Activated CD4-positive, alpha-beta memory T cell treated with anti-CD3 and anti-CD28 coated beads for 36 hours (primary cell): Measurements from ENCODE around the gene BDNF. TPM values are rescaled to one million over a fixed set of nuclear protein-coding genes. Genes with fewer than 3 reads are reported as not detected.

Experiments
- CTCF ChIA-PET: fragments of 350-600 bp; sonication (Branson Sonifier 250); formaldehyde crosslinking; loops from one replicate; lab custom pipeline; 2021; ENCODE audit warnings: antibody characterized with exemption, inconsistent platforms; lab: Charles Lee
- POLR2A ChIA-PET: fragments of 350-600 bp; sonication (Branson Sonifier 250); formaldehyde crosslinking; loops from one replicate; lab custom pipeline; 2021; ENCODE audit warnings: antibody characterized with exemption; lab: Charles Lee
- DNase-seq: peaks from one replicate; pipeline ENCODE4 v3.0.0-alpha.2; 2020
- H3K27ac Mint-ChIP-seq: one replicate; pipeline ENCODE4 v1.8.0; 2021; ENCODE audit warnings: mixed read lengths
- H3K27me3 Mint-ChIP-seq: one replicate; pipeline ENCODE4 v1.8.0; 2021; ENCODE audit warnings: mixed read lengths
- H3K36me3 Mint-ChIP-seq: one replicate; pipeline ENCODE4 v1.8.0; 2021; ENCODE audit warnings: mixed read lengths
- H3K4me1 Mint-ChIP-seq: one replicate; pipeline ENCODE4 v1.8.0; 2021; ENCODE audit warnings: low read depth, mixed read lengths
- H3K4me3 Mint-ChIP-seq: one replicate; pipeline ENCODE4 v1.8.0; 2021; ENCODE audit warnings: mild to moderate bottlenecking, mixed read lengths
- H3K9me3 Mint-ChIP-seq: one replicate; pipeline ENCODE4 v1.8.0; 2021; ENCODE audit warnings: mixed read lengths
- intact Hi-C: fragments of 100-400 bp; cut with micrococcal nuclease; formaldehyde crosslinking; loops from one replicate; pipeline ENCODE4 v1.15.1; 2023
- total RNA-seq, 2 experiments: library from RNA; stranded (reverse); gene quantifications; one replicate each; pipeline ENCODE4 v1.2.3, GENCODE V29; 2021

BDNF gene
- total RNA-seq, 2 experiments from 2014 or later, result not detected

GRCh38 chr11:27619039-27619574, 81.1 kb downstream of the BDNF start:
- no peak for DNase-seq
- Mint-ChIP-seq H3K4me3 (no peak overlapping the region), H3K9me3 (no peaks in the 10 kb centered on the region), H3K4me1 (no peaks in the 10 kb centered on the region), H3K36me3 (no peaks in the 10 kb centered on the region), H3K27ac (no peak overlapping the region), H3K27me3 (no peaks in the 10 kb centered on the region)
- CTCF ChIA-PET, result no interaction called here
- POLR2A ChIA-PET, result no interaction called here
- intact Hi-C loops, result no loop called here

GRCh38 chr11:27618281-27618915, 81.9 kb downstream of the BDNF start:
- intact Hi-C loops, result no loop called here
- H3K4me1 Mint-ChIP-seq, result no peaks in the 10 kb centered on the region
- H3K27ac Mint-ChIP-seq, result no peak overlapping the region
- H3K9me3 Mint-ChIP-seq, result no peaks in the 10 kb centered on the region
- no peak for DNase-seq
- ChIA-PET CTCF (no interaction called here), POLR2A (no interaction called here)
- no peaks in the 10 kb centered on the region for H3K27me3 Mint-ChIP-seq
- no peak overlapping the region for H3K4me3 Mint-ChIP-seq
- peaks cover 2% of the 10 kb centered on the region for H3K36me3 Mint-ChIP-seq

DNA sequence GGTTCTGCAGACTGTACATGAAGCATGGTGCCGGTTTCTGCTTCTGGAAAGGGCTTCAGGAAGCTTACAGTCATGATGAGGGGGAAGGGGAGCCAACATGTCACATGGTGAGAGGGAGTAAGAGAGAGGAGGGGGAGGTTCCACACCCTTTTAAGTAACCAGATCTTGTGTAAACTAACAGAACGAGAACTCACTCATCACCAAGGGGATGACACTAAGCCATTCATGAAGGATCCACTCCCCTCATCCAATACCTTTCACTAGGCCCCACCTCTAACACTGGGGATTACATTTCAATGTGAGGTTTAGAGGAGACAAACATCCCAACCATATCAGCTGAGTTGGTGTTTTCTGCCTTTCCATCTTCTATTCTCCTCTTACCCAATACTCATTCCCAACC, 83.5 kb downstream of the BDNF start:
- intact Hi-C loops, result no loop called here
- Mint-ChIP-seq H3K9me3 (no peaks in the 10 kb centered on the region), H3K27ac (no peak overlapping the region), H3K27me3 (no peaks in the 10 kb centered on the region), H3K36me3 (peaks cover 2% of the 10 kb centered on the region), H3K4me3 (no peak overlapping the region), H3K4me1 (no peaks in the 10 kb centered on the region)
- no peak for DNase-seq
- POLR2A ChIA-PET, result no interaction called here
- CTCF ChIA-PET, result no interaction called here

DNA sequence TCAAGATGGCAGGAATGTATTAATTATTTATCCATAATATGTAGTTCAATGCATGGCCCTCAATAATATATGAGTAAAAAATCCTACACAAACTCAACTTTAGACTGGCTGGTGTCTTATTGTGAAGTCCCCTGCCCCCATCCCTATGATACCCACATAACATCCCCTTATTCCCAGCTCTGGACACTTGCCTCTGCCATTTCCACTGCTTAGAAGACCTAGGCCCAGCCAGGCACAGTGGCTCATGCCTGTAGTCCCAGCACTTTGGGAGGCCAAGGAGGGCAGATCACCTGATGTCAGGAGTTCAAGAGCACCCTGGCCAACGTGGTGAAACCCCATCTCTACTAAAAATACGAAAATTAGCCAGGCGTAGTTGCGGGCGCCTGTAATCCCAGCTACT, 84.4 kb downstream of the BDNF start:
- DNase-seq, result no peak
- intact Hi-C loops, result no loop called here
- CTCF ChIA-PET, result no interaction called here
- Mint-ChIP-seq H3K36me3 (peaks cover 2% of the 10 kb centered on the region), H3K27me3 (no peaks in the 10 kb centered on the region), H3K4me1 (no peaks in the 10 kb centered on the region), H3K4me3 (no peak overlapping the region), H3K9me3 (no peaks in the 10 kb centered on the region), H3K27ac (no peak overlapping the region)
- POLR2A ChIA-PET, result no interaction called here

GRCh38 chr11:27614092-27614491, 86.2 kb downstream of the BDNF start:
- Mint-ChIP-seq H3K27me3 (no peaks in the 10 kb centered on the region), H3K9me3 (no peaks in the 10 kb centered on the region), H3K27ac (no peak overlapping the region), H3K36me3 (peaks cover 2% of the 10 kb centered on the region), H3K4me1 (no peaks in the 10 kb centered on the region), H3K4me3 (no peak overlapping the region)
- CTCF ChIA-PET, result no interaction called here
- no peak for DNase-seq
- POLR2A ChIA-PET, result no interaction called here
- intact Hi-C loops, result no loop called here

- no peaks in the 10 kb centered on the region for H3K4me1 Mint-ChIP-seq
- DNase-seq, result no peak
- no peaks in the 10 kb centered on the region for H3K9me3 Mint-ChIP-seq
- H3K27ac Mint-ChIP-seq, result no peak overlapping the region
- ChIA-PET POLR2A (no interaction called here), CTCF (no interaction called here)
- intact Hi-C loops, result no loop called here
- H3K27me3 Mint-ChIP-seq, result no peaks in the 10 kb centered on the region
- peaks cover 2% of the 10 kb centered on the region for H3K36me3 Mint-ChIP-seq
- no peak overlapping the region for H3K4me3 Mint-ChIP-seq
These were observed 87.0 kb downstream of the BDNF start for GRCh38 chr11:27612932-27613880.

DNA sequence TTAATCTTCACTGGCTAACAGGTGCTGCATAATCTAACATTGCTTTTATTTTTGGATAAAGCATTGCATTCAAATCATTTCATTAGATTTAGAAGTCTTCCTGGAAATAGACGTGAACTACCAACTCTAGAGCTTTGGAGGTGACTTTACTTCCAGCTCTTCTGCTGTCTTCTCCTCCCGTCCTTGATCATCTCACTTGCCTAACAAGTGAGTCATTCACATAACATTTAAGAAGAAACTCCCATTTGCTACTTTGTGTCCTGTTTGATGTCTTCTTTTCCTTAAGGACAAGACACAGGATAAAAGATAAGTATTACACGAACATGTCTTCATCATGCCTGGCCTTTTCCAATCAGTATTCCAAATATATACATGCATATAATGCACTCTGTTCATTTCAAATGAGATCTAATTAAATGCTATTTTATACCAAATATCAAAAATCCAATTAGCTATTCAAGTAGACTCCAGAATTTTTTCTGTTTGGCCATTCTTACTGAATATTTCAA, 88.3 kb downstream of the BDNF start:
- POLR2A ChIA-PET, result no interaction called here
- peaks cover 2% of the 10 kb centered on the region for H3K36me3 Mint-ChIP-seq
- no peak for DNase-seq
- CTCF ChIA-PET, result no interaction called here
- intact Hi-C loops, result no loop called here
- H3K4me3 Mint-ChIP-seq, result no peak overlapping the region
- no peaks in the 10 kb centered on the region for H3K27me3 Mint-ChIP-seq
- no peaks in the 10 kb centered on the region for H3K9me3 Mint-ChIP-seq
- H3K27ac Mint-ChIP-seq, result no peak overlapping the region
- H3K4me1 Mint-ChIP-seq, result no peaks in the 10 kb centered on the region

- ChIA-PET POLR2A (no interaction called here), CTCF (no interaction called here)
- Mint-ChIP-seq H3K36me3 (peaks cover 2% of the 10 kb centered on the region), H3K27me3 (no peaks in the 10 kb centered on the region), H3K9me3 (no peaks in the 10 kb centered on the region), H3K4me3 (no peak overlapping the region), H3K4me1 (no peaks in the 10 kb centered on the region), H3K27ac (no peak overlapping the region)
- no peak for DNase-seq
- intact Hi-C loops, result no loop called here
These were observed 88.9 kb downstream of the BDNF start for GRCh38 chr11:27611390-27611789.

DNA sequence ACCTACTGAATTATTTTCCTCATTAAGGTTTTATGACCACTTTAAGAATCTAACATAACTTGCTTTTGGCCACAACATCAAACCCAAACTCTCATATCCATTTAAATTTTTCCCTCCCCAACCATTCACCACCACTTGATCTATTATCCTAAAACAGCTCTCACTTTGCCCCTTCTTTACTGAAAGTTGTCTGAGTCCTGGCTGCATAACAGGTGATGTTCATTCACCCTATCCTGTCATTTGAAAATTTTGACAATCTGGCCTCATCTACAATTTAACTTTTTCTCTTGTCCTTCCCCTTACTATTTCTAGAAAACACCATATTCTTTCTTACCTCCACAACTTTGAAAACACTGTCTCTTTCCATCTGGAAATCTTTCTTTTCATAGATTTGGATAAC, 89.3 kb downstream of the BDNF start:
- no peaks in the 10 kb centered on the region for H3K27me3 Mint-ChIP-seq
- H3K36me3 Mint-ChIP-seq, result peaks cover 2% of the 10 kb centered on the region
- no peaks in the 10 kb centered on the region for H3K9me3 Mint-ChIP-seq
- intact Hi-C loops, result no loop called here
- H3K4me3 Mint-ChIP-seq, result no peak overlapping the region
- H3K27ac Mint-ChIP-seq, result no peak overlapping the region
- POLR2A ChIA-PET, result no interaction called here
- H3K4me1 Mint-ChIP-seq, result no peaks in the 10 kb centered on the region
- no peak for DNase-seq
- CTCF ChIA-PET, result no interaction called here

DNA sequence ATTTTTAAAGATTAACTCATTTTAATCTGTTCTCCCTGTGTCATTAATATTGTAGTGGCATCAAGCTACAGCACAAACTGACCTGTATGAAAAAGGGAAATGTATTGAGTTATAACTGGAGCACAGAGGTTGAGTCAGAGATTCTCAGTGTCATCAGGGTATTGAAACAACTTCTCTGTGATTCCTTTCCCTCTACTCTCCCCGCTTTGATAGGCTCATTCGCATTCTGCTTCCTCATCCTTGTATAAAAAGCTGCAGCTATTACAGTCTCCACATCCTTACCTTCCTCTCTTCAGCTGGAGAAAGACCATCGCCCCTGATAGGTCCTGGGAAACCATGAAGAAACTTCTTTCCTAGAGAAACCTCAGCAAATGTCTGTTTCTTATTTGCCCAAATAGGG, 90.0 kb downstream of the BDNF start:
- Mint-ChIP-seq H3K4me3 (no peak overlapping the region), H3K4me1 (no peaks in the 10 kb centered on the region), H3K27me3 (no peaks in the 10 kb centered on the region), H3K9me3 (no peaks in the 10 kb centered on the region), H3K27ac (no peak overlapping the region), H3K36me3 (peaks cover 2% of the 10 kb centered on the region)
- POLR2A ChIA-PET, result no interaction called here
- DNase-seq, result no peak
- CTCF ChIA-PET, result no interaction called here
- intact Hi-C loops, result no loop called here

DNA sequence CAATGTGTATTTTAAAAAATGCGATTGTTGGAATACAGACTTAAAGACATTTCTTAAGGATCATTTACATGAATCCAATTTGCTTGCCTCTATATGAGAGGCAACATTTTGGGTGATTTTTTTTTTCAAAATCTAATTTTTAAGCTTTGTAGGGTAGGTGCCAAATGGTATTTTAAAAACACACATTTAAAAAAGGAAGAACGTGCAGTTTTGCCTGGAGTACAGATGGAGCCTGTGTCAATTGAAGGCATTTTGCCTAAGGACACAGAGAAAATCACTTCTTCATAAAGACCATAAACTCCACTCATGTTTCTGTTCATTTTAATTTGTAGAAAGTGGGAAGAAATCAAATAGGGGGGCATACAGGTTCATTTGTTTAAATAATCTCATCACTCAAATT, 91.3 kb downstream of the BDNF start:
- H3K9me3 Mint-ChIP-seq, result no peaks in the 10 kb centered on the region
- no peak overlapping the region for H3K27ac Mint-ChIP-seq
- intact Hi-C loops, result no loop called here
- no peaks in the 10 kb centered on the region for H3K4me1 Mint-ChIP-seq
- peaks cover 2% of the 10 kb centered on the region for H3K36me3 Mint-ChIP-seq
- no peak for DNase-seq
- no peaks in the 10 kb centered on the region for H3K27me3 Mint-ChIP-seq
- ChIA-PET POLR2A (no interaction called here), CTCF (no interaction called here)
- H3K4me3 Mint-ChIP-seq, result no peak overlapping the region

DNA sequence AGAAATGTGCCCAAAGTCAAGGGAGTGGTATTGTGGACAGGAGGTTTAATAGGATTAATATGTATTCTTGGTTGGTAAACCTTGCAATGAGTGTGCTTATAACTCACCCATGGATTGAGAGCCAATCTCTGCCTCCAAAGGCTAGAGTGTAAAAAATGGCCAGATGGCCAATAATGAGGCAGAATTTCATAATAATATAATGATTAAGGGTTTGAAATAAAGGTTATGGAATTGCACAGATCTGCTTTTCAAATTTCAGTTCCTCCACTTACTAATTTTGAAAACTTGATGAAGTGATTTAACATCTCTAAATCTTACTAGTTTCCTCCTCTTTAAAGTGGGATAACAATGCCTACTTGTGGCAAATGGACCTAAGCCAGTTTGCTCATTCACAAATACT, 94.8 kb downstream of the BDNF start:
- no peak overlapping the region for H3K27ac Mint-ChIP-seq
- H3K36me3 Mint-ChIP-seq, result no peaks in the 10 kb centered on the region
- CTCF ChIA-PET, result no interaction called here
- H3K27me3 Mint-ChIP-seq, result no peaks in the 10 kb centered on the region
- H3K9me3 Mint-ChIP-seq, result no peaks in the 10 kb centered on the region
- intact Hi-C loops, result no loop called here
- no peak overlapping the region for H3K4me3 Mint-ChIP-seq
- no peaks in the 10 kb centered on the region for H3K4me1 Mint-ChIP-seq
- no peak for DNase-seq
- POLR2A ChIA-PET, result no interaction called here
